ENCODE results near the gene SPARC. TPM values are rescaled to one million over a fixed set of nuclear protein-coding genes. Genes with fewer than 3 reads are reported as not detected.
A peak's percentile ranks its signal among the peaks of the same experiment; 100 is the strongest.

The SPARC gene
- total RNA-seq, 1 donor from 2014 or later = 9,466 TPM

DNA sequence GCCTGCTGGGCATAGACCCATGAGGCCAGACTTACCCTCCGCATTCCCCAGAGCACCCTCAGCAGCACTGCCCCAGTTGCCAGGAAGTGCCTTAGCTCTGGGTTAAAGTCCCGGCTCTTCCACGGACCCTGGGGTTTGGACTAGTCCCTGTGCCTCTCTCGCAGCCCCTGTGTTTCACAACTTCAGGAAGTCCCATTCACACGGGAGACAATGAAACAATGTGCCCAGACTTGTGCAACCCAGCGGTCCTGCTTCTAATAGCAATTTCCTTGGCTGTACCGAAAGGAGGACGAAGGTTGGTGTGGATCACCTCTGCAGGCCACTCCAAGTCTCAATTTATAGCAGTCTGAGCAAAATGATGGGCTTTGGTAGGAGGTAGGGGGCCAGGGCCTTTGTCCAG lies 53.8 kb downstream of the SPARC start:
- TF ChIP-seq, protein P1, sequence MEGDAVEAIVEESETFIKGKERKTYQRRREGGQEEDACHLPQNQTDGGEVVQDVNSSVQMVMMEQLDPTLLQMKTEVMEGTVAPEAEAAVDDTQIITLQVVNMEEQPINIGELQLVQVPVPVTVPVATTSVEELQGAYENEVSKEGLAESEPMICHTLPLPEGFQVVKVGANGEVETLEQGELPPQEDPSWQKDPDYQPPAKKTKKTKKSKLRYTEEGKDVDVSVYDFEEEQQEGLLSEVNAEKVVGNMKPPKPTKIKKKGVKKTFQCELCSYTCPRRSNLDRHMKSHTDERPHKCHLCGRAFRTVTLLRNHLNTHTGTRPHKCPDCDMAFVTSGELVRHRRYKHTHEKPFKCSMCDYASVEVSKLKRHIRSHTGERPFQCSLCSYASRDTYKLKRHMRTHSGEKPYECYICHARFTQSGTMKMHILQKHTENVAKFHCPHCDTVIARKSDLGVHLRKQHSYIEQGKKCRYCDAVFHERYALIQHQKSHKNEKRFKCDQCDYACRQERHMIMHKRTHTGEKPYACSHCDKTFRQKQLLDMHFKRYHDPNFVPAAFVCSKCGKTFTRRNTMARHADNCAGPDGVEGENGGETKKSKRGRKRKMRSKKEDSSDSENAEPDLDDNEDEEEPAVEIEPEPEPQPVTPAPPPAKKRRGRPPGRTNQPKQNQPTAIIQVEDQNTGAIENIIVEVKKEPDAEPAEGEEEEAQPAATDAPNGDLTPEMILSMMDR (IDR thresholded peaks at IDR 0.05) = no peak
- H3K4me3 Mint-ChIP-seq (ENCODE audit: unreplicated experiment) = no peak overlapping the region
- H3K27me3 Mint-ChIP-seq (ENCODE audit: unreplicated experiment) = peaks cover 10% of the 10 kb centered on the region
- no peak overlapping the region for H3K27ac Mint-ChIP-seq (ENCODE audit: unreplicated experiment)
- peaks cover 40% of the 10 kb centered on the region for H3K4me1 Mint-ChIP-seq (ENCODE audit: unreplicated experiment)
- H3K9me3 Mint-ChIP-seq (ENCODE audit: unreplicated experiment) = no peaks in the 10 kb centered on the region
- DNase-seq (ENCODE audit: extremely low spot score, unreplicated experiment) = no peak
- no peaks in the 10 kb centered on the region for H3K36me3 Mint-ChIP-seq (ENCODE audit: unreplicated experiment)

DNA sequence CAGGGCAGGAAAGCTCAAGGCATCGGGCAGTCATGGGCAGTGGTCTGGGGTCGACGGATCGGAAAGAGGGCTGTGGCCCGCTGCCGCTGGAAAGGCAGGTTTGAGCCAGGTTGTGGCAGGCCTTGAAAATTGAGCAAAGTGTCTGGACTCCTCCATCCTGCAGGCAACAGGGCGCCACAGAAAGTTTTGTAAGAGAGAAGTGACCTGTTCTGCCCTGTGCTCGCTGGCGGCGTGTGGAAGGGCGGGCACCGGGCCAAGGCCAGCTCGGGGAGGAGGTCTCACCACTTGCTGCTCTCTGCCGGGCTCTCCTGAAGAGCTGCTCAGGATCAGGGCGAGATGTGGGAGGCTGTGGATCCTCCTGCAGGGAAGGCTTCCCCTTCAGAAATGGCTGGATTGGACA lies 54.2 kb downstream of the SPARC start:
- no peak for DNase-seq (ENCODE audit: extremely low spot score, unreplicated experiment)
- Mint-ChIP-seq H3K4me1 (ENCODE audit: unreplicated experiment) (peaks cover 44% of the 10 kb centered on the region), H3K4me3 (ENCODE audit: unreplicated experiment) (no peak overlapping the region), H3K27me3 (ENCODE audit: unreplicated experiment) (peaks cover 10% of the 10 kb centered on the region), H3K27ac (ENCODE audit: unreplicated experiment) (no peak overlapping the region), H3K9me3 (ENCODE audit: unreplicated experiment) (no peaks in the 10 kb centered on the region), H3K36me3 (ENCODE audit: unreplicated experiment) (no peaks in the 10 kb centered on the region)
- TF ChIP-seq, protein P1 (IDR thresholded peaks at IDR 0.05) = no peak

DNA sequence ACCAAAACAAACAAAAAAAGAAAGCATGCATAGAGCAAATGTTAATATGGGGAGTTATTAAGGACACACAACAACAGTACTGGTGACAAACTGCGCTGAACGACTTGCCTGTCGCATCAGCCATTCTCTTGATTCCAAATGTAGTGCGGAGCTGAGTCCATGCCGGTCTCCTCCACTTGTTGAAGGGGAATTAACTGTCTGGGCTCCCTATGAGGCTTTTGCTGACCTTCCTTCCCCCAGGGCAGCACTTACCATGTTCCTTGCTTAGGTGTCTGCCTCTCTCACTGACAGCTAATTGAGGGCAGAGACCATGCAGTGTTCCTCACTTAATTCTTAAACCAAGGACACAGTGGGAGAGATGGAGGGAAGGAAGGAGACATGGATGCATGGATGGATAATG lies 54.8 kb downstream of the SPARC start:
- Mint-ChIP-seq H3K27me3 (ENCODE audit: unreplicated experiment) (peaks cover 10% of the 10 kb centered on the region), H3K4me1 (ENCODE audit: unreplicated experiment) (peaks cover 50% of the 10 kb centered on the region), H3K27ac (ENCODE audit: unreplicated experiment) (no peak overlapping the region), H3K4me3 (ENCODE audit: unreplicated experiment) (no peak overlapping the region), H3K36me3 (ENCODE audit: unreplicated experiment) (no peaks in the 10 kb centered on the region), H3K9me3 (ENCODE audit: unreplicated experiment) (no peaks in the 10 kb centered on the region)
- TF ChIP-seq, protein P1 (IDR thresholded peaks at IDR 0.05) = no peak
- DNase-seq (ENCODE audit: extremely low spot score, unreplicated experiment) = no peak

- H3K4me3 Mint-ChIP-seq (ENCODE audit: unreplicated experiment) = peak overlapping the region; percentile 32
- TF ChIP-seq, protein P1 (IDR thresholded peaks at IDR 0.05) = no peak
- H3K4me1 Mint-ChIP-seq (ENCODE audit: unreplicated experiment) = peaks cover 54% of the 10 kb centered on the region
- no peak for DNase-seq (ENCODE audit: extremely low spot score, unreplicated experiment)
- peak overlapping the region; percentile 71 for H3K27ac Mint-ChIP-seq (ENCODE audit: unreplicated experiment)
- H3K27me3 Mint-ChIP-seq (ENCODE audit: unreplicated experiment) = no peaks in the 10 kb centered on the region
- no peaks in the 10 kb centered on the region for H3K9me3 Mint-ChIP-seq (ENCODE audit: unreplicated experiment)
- no peaks in the 10 kb centered on the region for H3K36me3 Mint-ChIP-seq (ENCODE audit: unreplicated experiment)
These were observed 56.6 kb downstream of the SPARC start for GRCh38 chr5:151630088-151630487.

DNA sequence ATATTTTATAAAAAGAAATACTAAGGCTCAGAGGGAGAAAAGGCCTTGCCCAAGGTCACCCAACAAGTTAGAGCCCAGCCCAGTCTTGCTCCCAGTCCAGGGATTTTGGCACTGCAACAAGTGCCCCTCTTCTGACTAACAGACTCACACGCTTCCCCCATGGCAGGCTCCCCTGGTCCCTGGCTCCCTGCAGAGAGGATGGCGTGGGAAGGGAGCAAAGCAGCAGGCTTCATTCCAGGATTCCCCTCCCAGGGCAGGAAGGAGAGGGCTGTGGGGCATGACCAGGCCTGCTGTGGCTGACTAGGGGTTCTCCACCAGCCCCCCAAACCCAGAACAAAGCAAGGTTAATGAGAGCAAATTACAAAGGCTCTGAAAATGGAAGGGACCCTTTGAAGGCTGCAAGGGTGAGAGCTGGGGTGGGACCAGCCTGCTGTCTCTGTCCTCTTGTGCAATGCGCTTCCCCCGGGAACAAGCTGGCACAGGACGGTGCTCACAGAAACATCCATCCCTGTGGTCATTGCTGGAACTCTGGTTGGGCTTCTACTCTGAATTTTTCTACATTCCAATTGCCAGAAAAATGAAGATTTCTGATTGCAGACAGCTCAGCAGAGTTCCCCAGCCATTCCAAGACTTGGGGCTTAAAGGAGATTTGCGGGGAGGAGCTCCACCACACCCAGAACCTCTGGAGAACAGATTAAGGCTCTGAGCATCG lies 58.4 kb downstream of the SPARC start:
- H3K27me3 Mint-ChIP-seq (ENCODE audit: unreplicated experiment) = no peaks in the 10 kb centered on the region
- DNase-seq (ENCODE audit: extremely low spot score, unreplicated experiment) = peak; percentile 86

More for the DNA sequence above, 58.4 kb downstream of the SPARC start:
- Mint-ChIP-seq H3K36me3 (ENCODE audit: unreplicated experiment) (no peaks in the 10 kb centered on the region), H3K9me3 (ENCODE audit: unreplicated experiment) (no peaks in the 10 kb centered on the region), H3K4me1 (ENCODE audit: unreplicated experiment) (peaks cover 65% of the 10 kb centered on the region), H3K4me3 (ENCODE audit: unreplicated experiment) (peak overlapping the region; percentile 23), H3K27ac (ENCODE audit: unreplicated experiment) (peak overlapping the region; percentile 71)
- TF ChIP-seq, protein P1 (IDR thresholded peaks at IDR 0.05) = peak; percentile 14

Data from osteocyte (in vitro differentiated cells).